HepG2 (cell line): Measurements from ENCODE around the gene FGFR3. TPM values are rescaled to one million over a fixed set of nuclear protein-coding genes. Genes with fewer than 3 reads are reported as not detected.

Experiments used
- DMAP1 ChIP-seq: IDR thresholded peaks from 2 replicates; pipeline ENCODE4 v1.6.1; 2016
- EHMT2 ChIP-seq: fragments of 200-600 bp; sonication (generic); IDR thresholded peaks from 2 replicates; pipeline ENCODE4 v1.7.0; 2017; ENCODE audit warnings: antibody characterized with exemption, low read depth, low read length, borderline replicate concordance
- GRHL1 ChIP-seq: sonication (generic); formaldehyde crosslinking; conservative IDR thresholded peaks from 2 replicates; pipeline ENCODE4 v1.8.0; 2022; ENCODE audit warnings: missing genetic modification reagents
- GTF2F1 ChIP-seq: fragments of 150-350 bp; IDR thresholded peaks from 2 replicates; pipeline ENCODE4 v1.6.1; 2014; ENCODE audit warnings: low read length
- HCFC1 ChIP-seq: fragments of 150-350 bp; IDR thresholded peaks from 2 replicates; pipeline ENCODE4 v1.6.1; 2014; ENCODE audit warnings: low read depth, low read length
- HDAC2 ChIP-seq: sonication (generic); formaldehyde crosslinking; IDR thresholded peaks from 2 replicates; pipeline ENCODE4 v1.4.0; 2020; ENCODE audit warnings: missing genetic modification reagents
- JDP2 ChIP-seq: sonication (generic); formaldehyde crosslinking; IDR thresholded peaks from 2 replicates; pipeline ENCODE4 v1.8.1; 2022; ENCODE audit warnings: missing genetic modification reagents, borderline replicate concordance
- NCOA5 ChIP-seq: sonication (generic); formaldehyde crosslinking; IDR thresholded peaks from 2 replicates; pipeline ENCODE4 v1.4.0; 2020; ENCODE audit warnings: missing genetic modification reagents
- NRL ChIP-seq: sonication (generic); formaldehyde crosslinking; IDR thresholded peaks from 2 replicates; pipeline ENCODE4 v1.5.0; 2020; ENCODE audit warnings: missing genetic modification reagents, mild to moderate bottlenecking, moderate library complexity, borderline replicate concordance
- RAD21 ChIP-seq: fragments of 450-650 bp; formaldehyde crosslinking; IDR thresholded peaks from 2 replicates; pipeline ENCODE4 v1.5.0; 2020; ENCODE audit warnings: mild to moderate bottlenecking
- REPIN1 ChIP-seq: sonication (generic); formaldehyde crosslinking; IDR thresholded peaks from 2 replicates; pipeline ENCODE4 v1.8.0; 2022; ENCODE audit warnings: missing genetic modification reagents, low read depth, mild to moderate bottlenecking, borderline replicate concordance
- RFX5 ChIP-seq: IDR thresholded peaks from 2 replicates; pipeline ENCODE4 v1.6.1; 2011; ENCODE audit warnings: low read depth, low read length, improper control_type of control experiment
- SALL1 ChIP-seq: sonication (generic); formaldehyde crosslinking; IDR thresholded peaks from 2 replicates; pipeline ENCODE4 v1.8.0; 2022; ENCODE audit warnings: mild to moderate bottlenecking, missing genetic modification reagents
- SIX1 ChIP-seq: sonication (generic); formaldehyde crosslinking; IDR thresholded peaks from 2 replicates; pipeline ENCODE4 v1.4.0; 2020; ENCODE audit warnings: missing genetic modification reagents, borderline replicate concordance
- SMARCE1 ChIP-seq: fragments of 450-650 bp; IDR thresholded peaks from 2 replicates; pipeline ENCODE4 v1.6.1; 2017; ENCODE audit warnings: borderline replicate concordance
- SP4 ChIP-seq: sonication (generic); formaldehyde crosslinking; IDR thresholded peaks from 2 replicates; pipeline ENCODE4 v1.8.1; 2023; ENCODE audit warnings: mild to moderate bottlenecking, missing genetic modification reagents
- TCF7 ChIP-seq: sonication (generic); IDR thresholded peaks from 2 replicates; pipeline ENCODE4 v1.6.1; 2016; ENCODE audit warnings: antibody characterized with exemption, low read depth
- TEAD2 ChIP-seq: sonication (generic); formaldehyde crosslinking; IDR thresholded peaks from 2 replicates; pipeline ENCODE4 v1.9.0; 2021; ENCODE audit warnings: missing genetic modification reagents
- TGIF2 ChIP-seq: IDR thresholded peaks from 2 replicates; pipeline ENCODE4 v1.6.1; 2016; ENCODE audit warnings: control low read depth, missing compliant biosample characterization
- USF2 ChIP-seq, 2 experiments: sonication (generic) in 1 of 2; formaldehyde crosslinking in 1 of 2; IDR thresholded peaks; 2 replicates each; pipeline versions ENCODE4 v1.5.1 to v1.6.1; 2011 to 2020; ENCODE audit warnings: borderline replicate concordance in 1 of 2, low read depth in 1 of 2, low read length in 1 of 2, mild to moderate bottlenecking in 1 of 2, missing genetic modification reagents in 1 of 2, moderate library complexity in 1 of 2
- ZNF207 ChIP-seq: fragments of 450-650 bp; IDR thresholded peaks from 2 replicates; pipeline ENCODE4 v1.6.1; 2016; ENCODE audit warnings: antibody characterized with exemption, borderline replicate concordance
- ZNF335 ChIP-seq: sonication (generic); formaldehyde crosslinking; IDR thresholded peaks from 2 replicates; pipeline ENCODE4 v1.4.0; 2020; ENCODE audit warnings: missing genetic modification reagents
- ZNF362 ChIP-seq: sonication (generic); formaldehyde crosslinking; IDR thresholded peaks from 2 replicates; pipeline ENCODE4 v1.4.0; 2020; ENCODE audit warnings: missing genetic modification reagents, mild to moderate bottlenecking, borderline replicate concordance
- ZNF557 ChIP-seq: sonication (generic); formaldehyde crosslinking; IDR thresholded peaks from 2 replicates; pipeline ENCODE4 v1.4.0; 2020; ENCODE audit warnings: missing genetic modification reagents
- ZNF672 ChIP-seq: sonication (generic); formaldehyde crosslinking; IDR thresholded peaks from 2 replicates; pipeline ENCODE4 v1.8.1; 2022; ENCODE audit warnings: missing genetic modification reagents
- ZNF713 ChIP-seq: sonication (generic); formaldehyde crosslinking; IDR thresholded peaks from 2 replicates; pipeline ENCODE4 v1.4.0; 2020; ENCODE audit warnings: mild to moderate bottlenecking, missing genetic modification reagents
- ZNF724P ChIP-seq: sonication (generic); formaldehyde crosslinking; IDR thresholded peaks from 2 replicates; pipeline ENCODE4 v1.8.0; 2022; ENCODE audit warnings: missing genetic modification reagents, borderline replicate concordance
- ZNF891 ChIP-seq: sonication (generic); formaldehyde crosslinking; IDR thresholded peaks from 2 replicates; pipeline ENCODE4 v1.5.0; 2020; ENCODE audit warnings: mild to moderate bottlenecking, missing genetic modification reagents
- polyA plus RNA-seq, 8 experiments: library from polyadenylated mRNA; depleted of rRNA in 3 of 8; stranded (reverse) in 7 of 8; unstranded in 1 of 8; fragments of >200 nt; fragmentation: Illumina TruSeq in 4 of 8; extraction: Trizol in 4 of 8; gene quantifications; 2 replicates each; pipeline versions ENCODE4 v1.2.1 to v1.2.3, GENCODE V29; 2011 to 2016; ENCODE audit warnings: low read depth in 4 of 8, missing spikeins in 1 of 8, mixed read lengths in 1 of 8; ENCODE audit not compliant: insufficient read depth in 1 of 8
- total RNA-seq, 5 experiments: library from RNA; depleted of rRNA; stranded (reverse); fragments of >200 nt; fragmentation: Illumina TruSeq; extraction: Trizol; gene quantifications; 2 replicates each; pipeline ENCODE4 v1.2.3, GENCODE V29; 2016; ENCODE audit warnings: low read depth in 1 of 5

The FGFR3 gene
- total and polyA plus RNA-seq, 2 of the 13 experiments (the other 11 are each of a cell fraction or from before 2014, with no cell fraction given): 103 to 109 TPM

- peak; percentile 75 for TF ChIP-seq HDAC2 (CRISPR knock-in tag)
- TF ChIP-seq ZNF724P: no peak
- TF ChIP-seq SIX1 (CRISPR knock-in tag): no peak
- TF ChIP-seq REPIN1 (CRISPR knock-in tag): peak; percentile 61; the same call in 1 of the 2 replicates
- no peak for TF ChIP-seq TGIF2 (CRISPR knock-in tag)
- no peak for TF ChIP-seq GRHL1
- no peak for TF ChIP-seq RAD21 (CRISPR knock-in tag)
- no peak for TF ChIP-seq USF2 (IDR thresholded peaks at IDR 0.05; ENCODE audit: low read depth, low read length)
- peak; percentile 64; the same call in 1 of the 2 replicates for TF ChIP-seq USF2 (CRISPR knock-in tag; IDR thresholded peaks at IDR 0.05; ENCODE audit: borderline replicate concordance)
- no peak for TF ChIP-seq ZNF335 (CRISPR knock-in tag)
- no peak for TF ChIP-seq GTF2F1
- TF ChIP-seq TCF7: peak; percentile 83
- no peak for TF ChIP-seq RFX5
- no peak for TF ChIP-seq SMARCE1
- no peak for TF ChIP-seq ZNF713 (CRISPR knock-in tag)
- TF ChIP-seq SP4: peak; percentile 74
- TF ChIP-seq ZNF557 (CRISPR knock-in tag): no peak
- TF ChIP-seq ZNF207: no peak
- TF ChIP-seq EHMT2: no peak
- TF ChIP-seq HCFC1: no peak
- TF ChIP-seq JDP2 (CRISPR knock-in tag): no peak
- TF ChIP-seq ZNF672: no peak
- TF ChIP-seq ZNF891 (CRISPR knock-in tag): peak; percentile 27; the same call in 1 of the 2 replicates
- TF ChIP-seq DMAP1 (CRISPR knock-in tag): peak; percentile 45; the same call in 1 of the 2 replicates
- no peak for TF ChIP-seq TEAD2 (CRISPR knock-in tag)
- TF ChIP-seq ZNF362 (CRISPR knock-in tag): peak; percentile 15; the same call in 1 of the 2 replicates
- TF ChIP-seq SALL1 (CRISPR knock-in tag): peak; percentile 91
- TF ChIP-seq NRL (CRISPR knock-in tag): no peak; the same call in 1 of the 2 replicates
- TF ChIP-seq NCOA5 (CRISPR knock-in tag): no peak
These were observed 8.1 kb upstream of the FGFR3 start (continued) for GRCh38 chr4:1784789-1785591.
